H1 (cell line): Measurements from ENCODE around the gene KRTAP12-4. TPM values are rescaled to one million over a fixed set of nuclear protein-coding genes. Genes with fewer than 3 reads are reported as not detected.

Experiments used
- FOSL1 ChIP-seq: IDR thresholded peaks from 2 replicates; pipeline ENCODE4 v1.6.1; 2011; ENCODE audit warnings: mild to moderate bottlenecking, low read depth, low read length, moderate library complexity; ENCODE audit not compliant: insufficient read depth
- SAP30 ChIP-seq: fragments of 300-600 bp; sonication (generic); IDR thresholded peaks from 2 replicates; pipeline ENCODE4 v1.7.1; 2012; ENCODE audit warnings: low read length, moderate library complexity, mild to moderate bottlenecking, inconsistent platforms; ENCODE audit not compliant: insufficient read depth, insufficient replicate concordance
- YY1 ChIP-seq: IDR thresholded peaks from 2 replicates; pipeline ENCODE4 v1.6.1; 2011; ENCODE audit warnings: low read depth, mild to moderate bottlenecking, low read length
- polyA plus RNA-seq, 7 experiments: library from polyadenylated mRNA; depleted of rRNA in 3 of 7; stranded (reverse) in 5 of 7; unstranded in 2 of 7; fragments of >200 nt in 5 of 7; fragments of 200-250 nt in 2 of 7; gene quantifications; 1 replicate in 5 of 7; 2 replicates in 1 of 7; 4 replicates in 1 of 7; pipeline versions ENCODE4 v1.2.1 to v1.2.3, GENCODE V29; 2011 to 2013; ENCODE audit warnings: missing spikeins in 2 of 7, mixed read lengths in 2 of 7
- total RNA-seq: library from RNA; stranded (reverse); fragmentation: NEBNext Ultra II Directional; extraction: Animal tissue kit (Norgen Biotek cat#: 25700); gene quantifications from 2 replicates; pipeline ENCODE4 v1.2.1, GENCODE V29; 2021

The KRTAP12-4 gene
- total and polyA plus RNA-seq, 2 of the 8 experiments (the other 6 are each of a cell fraction or from before 2014, with no cell fraction given): not detected

- no peak for TF ChIP-seq SAP30
- no peak for TF ChIP-seq YY1
- TF ChIP-seq FOSL1: no peak
These were observed 37.9 kb downstream of the KRTAP12-4 start (continued) for GRCh38 chr21:44616591-44616926.
